Stimulated activated CD8-positive, alpha-beta memory T cell treated with anti-CD3 and anti-CD28 coated beads, Interleukin-7, amount 100 ng/mL, for 24 hours (primary cell): Measurements from ENCODE around the gene HMCN1.

Source experiments
- DNase-seq: peaks from one replicate; pipeline ENCODE4 v3.0.0-alpha.2; 2020; ENCODE audit warnings: low read depth

The HMCN1 gene

GRCh38 chr1:186091222-186091720, 357.1 kb downstream of the HMCN1 start:
- no peak for DNase-seq

- DNase-seq = no peak
Measured at GRCh38 chr1:186093437-186093836, 359.2 kb downstream of the HMCN1 start.

- no peak for DNase-seq
Measured at GRCh38 chr1:186094172-186094571, 360.0 kb downstream of the HMCN1 start.

- DNase-seq = no peak
Measured at GRCh38 chr1:186099336-186100104, 365.3 kb downstream of the HMCN1 start.

GRCh38 chr1:186102107-186102506, 367.9 kb downstream of the HMCN1 start:
- DNase-seq = no peak

DNA sequence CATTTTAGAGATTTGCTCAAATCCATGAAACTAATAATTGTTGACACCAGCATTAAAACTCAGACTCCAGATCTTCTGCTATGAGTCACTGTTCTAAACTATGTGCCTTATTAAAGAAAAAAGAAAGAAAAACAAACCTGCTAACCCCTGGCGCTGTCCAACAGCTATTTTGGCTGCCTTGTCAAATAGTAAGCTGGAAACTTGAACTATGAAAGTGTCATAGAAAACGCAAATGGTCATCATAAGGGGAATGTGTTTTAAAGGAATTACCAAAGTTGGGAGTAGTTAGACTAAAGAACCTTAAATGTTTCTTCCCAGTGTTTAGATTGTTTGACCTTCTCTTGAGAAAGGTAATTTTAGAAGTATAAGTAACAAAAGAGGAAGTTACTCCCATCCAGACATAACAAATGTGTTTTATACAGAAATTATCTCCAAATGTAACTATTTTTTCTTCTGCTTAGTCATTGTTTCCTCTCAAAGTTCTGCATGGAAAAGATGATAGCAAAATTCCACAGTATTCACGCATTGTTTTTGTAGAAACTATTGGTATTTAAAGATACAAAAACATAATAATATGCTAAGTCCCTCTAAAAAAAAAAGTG, 368.5 kb downstream of the HMCN1 start:
- DNase-seq = no peak

DNA sequence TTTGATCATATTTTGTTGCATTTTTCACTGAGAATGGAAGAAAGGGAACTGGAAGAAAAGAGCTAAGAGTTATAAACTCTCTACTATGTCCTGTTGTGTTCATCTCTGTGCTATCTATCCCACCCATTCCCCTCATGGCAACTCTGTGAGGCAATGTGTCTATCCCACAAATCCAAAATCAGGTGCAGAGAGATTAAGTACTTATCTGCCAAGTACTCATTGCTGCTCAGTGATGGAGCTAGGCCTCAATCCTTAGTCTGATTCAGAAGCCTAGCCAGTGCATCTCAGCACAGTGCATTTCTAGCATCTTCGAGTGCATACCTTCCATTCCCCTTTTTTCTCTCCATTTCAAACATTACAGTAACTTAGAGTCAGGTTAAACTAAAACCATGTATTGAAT, 370.3 kb downstream of the HMCN1 start:
- DNase-seq = no peak

- DNase-seq = no peak
Measured at GRCh38 chr1:186112280-186112679, 378.1 kb downstream of the HMCN1 start.

GRCh38 chr1:186113461-186113860, 379.3 kb downstream of the HMCN1 start:
- DNase-seq = no peak

- DNase-seq = no peak
Measured at GRCh38 chr1:186118724-186119123, 384.5 kb downstream of the HMCN1 start.

GRCh38 chr1:186122837-186123236, 388.6 kb downstream of the HMCN1 start:
- DNase-seq = no peak

DNA sequence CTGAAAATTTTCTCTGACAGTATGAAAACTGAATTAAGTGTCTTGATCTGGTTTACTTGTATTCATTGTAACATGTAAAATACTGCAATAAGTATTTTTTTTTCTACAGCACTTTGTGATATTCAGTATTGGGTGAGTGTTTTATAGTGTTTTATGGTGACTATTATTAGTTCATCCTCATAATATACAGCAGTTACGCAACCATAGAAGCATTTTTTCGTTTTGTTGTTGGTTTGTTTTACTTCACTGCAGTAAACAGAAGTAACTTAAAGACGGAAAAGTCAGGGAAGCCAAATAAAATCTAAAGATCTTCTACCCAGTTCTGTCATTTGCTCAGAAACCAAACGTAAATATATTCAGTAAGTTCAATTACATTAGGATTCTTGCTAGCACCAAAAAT, 390.8 kb downstream of the HMCN1 start:
- DNase-seq = no peak

GRCh38 chr1:186125511-186125910, 391.3 kb downstream of the HMCN1 start:
- no peak for DNase-seq

- DNase-seq = no peak
Measured at GRCh38 chr1:186129758-186130157, 395.6 kb downstream of the HMCN1 start.

DNA sequence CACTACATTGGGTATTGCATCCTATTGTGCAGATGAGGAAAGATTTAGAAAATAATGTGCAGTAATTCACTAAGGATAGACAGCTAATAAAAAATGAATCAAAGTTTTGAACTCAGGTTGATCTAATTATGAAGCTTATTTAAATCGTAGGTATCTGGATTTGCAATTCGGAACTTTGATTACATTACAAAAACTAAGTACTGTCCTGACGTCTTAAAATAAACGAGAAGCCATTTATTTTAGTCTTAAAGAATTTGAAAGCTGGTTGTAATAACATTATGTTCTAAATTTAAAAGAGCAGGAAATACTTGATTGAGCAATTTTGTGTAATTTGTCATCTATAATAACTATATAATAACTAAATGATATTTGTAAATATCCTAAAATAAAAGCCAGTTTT, 404.9 kb downstream of the HMCN1 start:
- no peak for DNase-seq

DNA sequence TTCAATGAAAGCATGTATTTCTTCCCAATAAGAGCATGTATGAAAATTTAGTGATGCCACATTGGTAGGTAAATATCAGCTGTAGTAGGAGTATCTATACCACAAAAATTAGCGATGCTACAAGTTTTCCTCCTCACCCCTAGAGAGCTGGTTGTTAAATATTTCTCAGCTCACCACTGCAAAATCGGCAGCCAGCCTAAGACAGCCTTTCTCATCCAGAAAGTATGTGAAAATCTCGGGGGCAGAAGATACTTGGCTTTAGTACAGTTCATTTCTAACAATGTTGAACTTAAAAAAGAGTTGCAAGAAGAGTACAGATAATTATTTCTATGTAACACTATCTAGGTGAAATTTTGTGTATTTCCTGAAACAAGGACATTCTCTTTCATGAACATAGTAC, 405.5 kb downstream of the HMCN1 start:
- no peak for DNase-seq

GRCh38 chr1:186142159-186142558, 408.0 kb downstream of the HMCN1 start:
- no peak for DNase-seq

- no peak for DNase-seq
Measured at GRCh38 chr1:186142916-186143315, 408.7 kb downstream of the HMCN1 start.

DNA sequence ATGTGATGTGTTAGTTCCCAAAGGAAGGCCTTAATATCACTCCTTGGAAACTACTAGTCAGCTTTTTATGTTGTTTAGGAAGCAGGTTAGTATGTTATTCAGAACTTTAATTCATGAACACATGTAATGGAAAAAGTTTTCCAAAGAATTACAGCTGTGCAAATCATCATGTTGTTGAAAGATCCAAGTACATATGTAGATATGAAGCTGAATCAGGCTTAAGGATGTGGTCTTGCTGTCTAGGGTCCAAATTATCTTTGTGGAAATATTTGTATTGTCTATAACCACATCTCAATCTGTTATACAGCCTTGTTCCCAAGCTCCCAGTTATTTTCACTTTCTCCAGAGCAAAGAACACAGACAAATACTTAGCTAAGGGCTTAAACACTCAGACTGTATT, 409.3 kb downstream of the HMCN1 start:
- no peak for DNase-seq

DNA sequence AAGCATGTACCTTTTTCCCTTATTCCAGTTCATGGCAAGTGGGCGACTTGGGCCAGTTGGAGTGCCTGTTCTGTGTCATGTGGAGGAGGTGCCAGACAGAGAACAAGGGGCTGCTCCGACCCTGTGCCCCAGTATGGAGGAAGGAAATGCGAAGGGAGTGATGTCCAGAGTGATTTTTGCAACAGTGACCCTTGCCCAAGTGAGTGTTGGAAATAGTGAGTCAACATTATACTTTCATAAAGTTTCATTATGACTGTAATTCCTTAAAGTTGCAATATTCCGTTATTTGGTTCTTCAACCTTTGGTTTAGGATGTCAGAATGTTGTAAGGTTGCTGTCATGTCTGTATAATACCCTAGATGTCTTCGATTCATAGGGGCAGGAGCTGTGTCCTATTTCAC, 410.3 kb downstream of the HMCN1 start:
- DNase-seq = no peak

GRCh38 chr1:186146974-186147373, 412.8 kb downstream of the HMCN1 start:
- DNase-seq = no peak

DNA sequence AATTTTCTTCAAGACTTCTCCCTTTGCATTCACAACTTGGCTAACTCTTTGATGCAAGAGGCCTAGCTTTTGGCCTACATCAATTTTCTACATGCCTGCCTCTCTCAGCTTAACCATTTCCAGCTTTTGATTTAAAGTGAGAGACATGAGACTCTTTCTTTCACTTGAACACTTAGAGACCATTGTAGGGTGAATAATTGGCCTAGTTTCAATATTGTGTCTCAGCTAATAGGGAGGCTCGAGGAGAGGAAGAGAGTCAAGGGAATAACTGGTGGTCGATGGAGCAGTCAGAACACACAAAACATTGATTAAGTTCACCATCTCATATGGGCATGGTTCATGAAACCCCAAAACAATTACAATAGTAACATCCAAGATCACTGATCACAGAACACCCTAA, 415.4 kb downstream of the HMCN1 start:
- no peak for DNase-seq

DNA sequence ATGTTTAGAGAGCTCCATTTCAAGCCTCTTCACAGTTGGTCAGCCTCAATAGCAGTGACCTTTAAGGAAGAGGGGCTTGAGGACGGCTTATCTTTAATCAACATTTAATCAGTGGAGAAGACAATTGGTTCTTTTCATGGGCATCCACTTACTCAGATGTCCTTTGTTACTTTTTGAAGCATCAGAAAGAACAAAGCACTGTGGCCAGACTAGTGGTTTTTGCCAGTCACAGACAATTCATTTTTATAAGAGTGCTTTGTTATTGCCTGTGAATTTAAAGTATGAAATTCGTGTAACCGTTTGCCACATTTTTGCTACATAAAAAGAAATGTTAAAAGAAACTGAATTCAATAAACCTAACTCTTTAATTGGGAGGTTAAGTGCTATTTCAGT, 418.0 kb downstream of the HMCN1 start:
- DNase-seq = no peak
